Measurements from ENCODE around the gene NKPD1.
"Not testable (repeated sequence)": the region's sequence is repeated elsewhere in the genome, so short reads cannot be mapped to it uniquely, and the experiment has no call there.

Gene NKPD1

GRCh38 chr19:45119582-45119981, 41.2 kb downstream of the NKPD1 start:
- H3K4me3 ChIP-seq (ENCODE audit: low read depth, low read length) = no peak overlapping the region
- DNase-seq (ENCODE audit: low read depth, low spot score) = no peak
- no peak for TF ChIP-seq CTCF (IDR thresholded peaks at IDR 0.05; ENCODE audit: low read depth, low read length)
- in situ Hi-C loops (cut with HindIII; ENCODE audit: low sequenced_read_pairs) = no loop called here

- DNase-seq (ENCODE audit: low read depth, low spot score); in situ Hi-C loops (cut with HindIII; ENCODE audit: low sequenced_read_pairs); H3K4me3 ChIP-seq (ENCODE audit: low read depth, low read length): not testable (repeated sequence)
These were observed 42.0 kb downstream of the NKPD1 start for GRCh38 chr19:45118591-45119355.

- no peak for TF ChIP-seq CTCF (IDR thresholded peaks at IDR 0.05; ENCODE audit: low read depth, low read length)
- no peak for DNase-seq (ENCODE audit: low read depth, low spot score)
- in situ Hi-C loops (cut with HindIII; ENCODE audit: low sequenced_read_pairs) = no loop called here
- H3K4me3 ChIP-seq (ENCODE audit: low read depth, low read length) = no peak overlapping the region
These were observed 42.7 kb downstream of the NKPD1 start for GRCh38 chr19:45118106-45118505.

- in situ Hi-C loops (cut with HindIII; ENCODE audit: low sequenced_read_pairs) = no loop called here
- no peak for TF ChIP-seq CTCF (IDR thresholded peaks at IDR 0.05; ENCODE audit: low read depth, low read length)
- no peak overlapping the region for H3K4me3 ChIP-seq (ENCODE audit: low read depth, low read length)
- no peak for DNase-seq (ENCODE audit: low read depth, low spot score)
These were observed 43.1 kb downstream of the NKPD1 start for GRCh38 chr19:45117671-45118070.

- H3K4me3 ChIP-seq (ENCODE audit: low read depth, low read length) = no peak overlapping the region
- in situ Hi-C loops (cut with HindIII; ENCODE audit: low sequenced_read_pairs) = no loop called here
- no peak for DNase-seq (ENCODE audit: low read depth, low spot score)
- no peak for TF ChIP-seq CTCF (IDR thresholded peaks at IDR 0.05; ENCODE audit: low read depth, low read length)
These were observed 43.6 kb downstream of the NKPD1 start for GRCh38 chr19:45117167-45117594.

- TF ChIP-seq CTCF (IDR thresholded peaks at IDR 0.05; ENCODE audit: low read depth, low read length) = no peak
- H3K4me3 ChIP-seq (ENCODE audit: low read depth, low read length) = no peak overlapping the region
- DNase-seq (ENCODE audit: low read depth, low spot score) = no peak
- in situ Hi-C loops (cut with HindIII; ENCODE audit: low sequenced_read_pairs) = no loop called here
These were observed 44.8 kb downstream of the NKPD1 start for GRCh38 chr19:45115809-45116615.

GRCh38 chr19:45114116-45114515, 46.7 kb downstream of the NKPD1 start:
- in situ Hi-C loops (cut with HindIII; ENCODE audit: low sequenced_read_pairs) = no loop called here
- no peak for TF ChIP-seq CTCF (IDR thresholded peaks at IDR 0.05; ENCODE audit: low read depth, low read length)
- H3K4me3 ChIP-seq (ENCODE audit: low read depth, low read length) = no peak overlapping the region
- no peak for DNase-seq (ENCODE audit: low read depth, low spot score)
